SK-N-MC (cell line): Measurements from ENCODE around the gene RUNX2.

Source experiments
- EZH2 ChIP-seq: fragments of 200-600 bp; sonication (generic); IDR thresholded peaks from one replicate; pipeline ENCODE4 v1.6.1; 2017; ENCODE audit warnings: antibody characterized with exemption
- FOXP2 ChIP-seq: optimal IDR thresholded peaks from 2 replicates; pipeline ENCODE3; 2011; ENCODE audit warnings: mild to moderate bottlenecking, moderate library complexity; ENCODE audit not compliant: insufficient read depth; ENCODE audit errors: extremely low read length, control extremely low read depth
- POLR2AphosphoS5 ChIP-seq: IDR thresholded peaks from 2 replicates; pipeline ENCODE4 v1.6.1; 2012; ENCODE audit warnings: mild to moderate bottlenecking, low read depth, low read length, borderline replicate concordance

DNA sequence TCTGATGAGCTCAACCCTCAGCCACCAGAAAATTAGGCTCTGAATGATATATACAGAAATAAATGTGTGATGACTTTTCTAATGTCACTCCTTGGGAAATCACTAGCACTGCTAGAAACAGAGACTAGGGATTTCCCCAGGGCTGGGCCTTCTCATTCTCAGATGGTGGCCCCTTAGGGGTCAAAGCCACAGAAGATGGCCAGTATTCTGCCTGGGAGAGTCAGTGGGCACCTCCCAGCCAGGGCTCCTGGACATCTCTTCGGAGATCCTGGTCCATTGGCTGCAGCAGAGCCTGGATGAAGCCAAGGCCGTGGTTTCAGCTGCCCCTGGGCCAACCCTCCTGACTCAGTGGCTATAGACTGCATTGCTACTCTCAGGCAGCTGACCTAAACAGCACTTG is 326.5 kb downstream of the RUNX2 start:
- TF ChIP-seq POLR2AphosphoS5: no peak
- TF ChIP-seq EZH2: no peak
- no peak for TF ChIP-seq FOXP2
